BE2C (cell line): ENCODE data around the gene LRRIQ4.

Experiments
- DNase-seq: peaks from one replicate; pipeline ENCODE4 v3.0.0-alpha.2; 2020
- H3K27me3 ChIP-seq: fragments of 250-450 bp; sonication (Bioruptor Pico); 2 replicates; pipeline ENCODE4 v1.5.1; 2020; ENCODE audit warnings: mild to moderate bottlenecking
- H3K36me3 ChIP-seq: fragments of 250-450 bp; sonication (Bioruptor Pico); 2 replicates; pipeline ENCODE4 v1.5.1; 2020; ENCODE audit warnings: mild to moderate bottlenecking
- H3K4me1 ChIP-seq: fragments of 250-450 bp; sonication (Bioruptor Pico); 2 replicates; pipeline ENCODE4 v1.5.1; 2020
- H3K4me3 ChIP-seq: 2 replicates; pipeline ENCODE4 v1.5.1; 2011; ENCODE audit warnings: low read depth, low read length
- H3K9me3 ChIP-seq: fragments of 250-450 bp; sonication (Bioruptor Pico); 2 replicates; pipeline ENCODE4 v1.5.1; 2020
- CTCF ChIP-seq: IDR thresholded peaks from 2 replicates; pipeline ENCODE4 v1.5.1; 2012; ENCODE audit warnings: mild to moderate bottlenecking, low read depth, low read length

Gene LRRIQ4

GRCh38 chr3:169792359-169792758, 20.3 kb upstream of the LRRIQ4 start:
- Histone ChIP-seq H3K4me1 (no peaks in the 10 kb centered on the region), H3K36me3 (peaks cover 16% of the 10 kb centered on the region), H3K4me3 (no peak overlapping the region), H3K9me3 (no peaks in the 10 kb centered on the region), H3K27me3 (no peaks in the 10 kb centered on the region)
- no peak for TF ChIP-seq CTCF
- no peak for DNase-seq

DNA sequence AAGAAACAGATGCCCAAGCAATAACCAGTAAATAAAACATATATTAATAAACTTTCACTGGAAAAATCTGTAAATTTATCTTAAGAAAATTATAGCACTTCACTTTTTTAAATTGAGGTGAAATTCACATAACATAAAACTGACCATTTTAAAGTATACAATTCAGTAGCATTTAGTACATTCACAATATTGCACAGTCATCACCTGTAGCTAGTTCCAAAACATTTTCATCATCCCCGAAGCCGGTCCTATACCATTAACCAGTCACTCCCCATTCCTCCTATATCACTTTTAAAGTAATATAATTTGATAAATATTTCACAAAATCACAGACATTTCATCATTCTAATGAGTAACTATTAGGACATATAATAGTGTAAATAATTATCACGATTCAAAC, 8.0 kb upstream of the LRRIQ4 start:
- no peak for DNase-seq
- Histone ChIP-seq H3K4me3 (no peak overlapping the region), H3K36me3 (peaks cover 32% of the 10 kb centered on the region), H3K4me1 (no peaks in the 10 kb centered on the region), H3K9me3 (no peaks in the 10 kb centered on the region), H3K27me3 (no peaks in the 10 kb centered on the region)
- no peak for TF ChIP-seq CTCF

DNA sequence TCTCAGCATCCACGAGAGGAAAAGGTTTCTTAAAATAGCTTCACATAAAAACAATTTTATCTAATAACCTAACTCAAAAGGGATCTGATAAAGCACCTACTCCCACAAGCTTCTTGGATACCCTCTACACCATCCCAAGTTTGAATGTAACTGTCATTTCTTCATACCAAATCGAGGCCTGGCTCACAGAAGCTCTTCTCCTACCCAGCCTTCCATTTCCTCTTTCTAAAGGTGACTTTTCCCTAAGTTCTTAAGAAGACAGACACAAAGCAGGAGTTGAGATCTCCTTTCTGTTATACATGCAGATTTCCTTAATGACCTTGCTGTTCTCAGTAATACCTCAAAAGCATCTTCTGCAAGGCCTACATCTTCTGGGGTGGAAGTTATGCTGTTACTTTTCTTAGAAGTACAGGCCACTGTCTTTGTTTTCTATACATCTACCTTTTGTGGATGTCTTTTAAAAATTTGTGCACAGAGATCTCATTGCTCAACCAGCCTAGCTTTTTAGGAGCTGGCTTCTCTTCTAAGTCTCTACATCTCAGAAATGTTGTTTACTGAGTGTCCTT, 3.4 kb upstream of the LRRIQ4 start:
- no peak for DNase-seq
- TF ChIP-seq CTCF, result no peak
- H3K36me3 ChIP-seq, result no peaks in the 10 kb centered on the region; the same call in 1 of the 2 replicates
- H3K27me3 ChIP-seq, result no peaks in the 10 kb centered on the region
- no peaks in the 10 kb centered on the region for H3K4me1 ChIP-seq
- H3K9me3 ChIP-seq, result no peaks in the 10 kb centered on the region
- H3K4me3 ChIP-seq, result no peak overlapping the region

DNA sequence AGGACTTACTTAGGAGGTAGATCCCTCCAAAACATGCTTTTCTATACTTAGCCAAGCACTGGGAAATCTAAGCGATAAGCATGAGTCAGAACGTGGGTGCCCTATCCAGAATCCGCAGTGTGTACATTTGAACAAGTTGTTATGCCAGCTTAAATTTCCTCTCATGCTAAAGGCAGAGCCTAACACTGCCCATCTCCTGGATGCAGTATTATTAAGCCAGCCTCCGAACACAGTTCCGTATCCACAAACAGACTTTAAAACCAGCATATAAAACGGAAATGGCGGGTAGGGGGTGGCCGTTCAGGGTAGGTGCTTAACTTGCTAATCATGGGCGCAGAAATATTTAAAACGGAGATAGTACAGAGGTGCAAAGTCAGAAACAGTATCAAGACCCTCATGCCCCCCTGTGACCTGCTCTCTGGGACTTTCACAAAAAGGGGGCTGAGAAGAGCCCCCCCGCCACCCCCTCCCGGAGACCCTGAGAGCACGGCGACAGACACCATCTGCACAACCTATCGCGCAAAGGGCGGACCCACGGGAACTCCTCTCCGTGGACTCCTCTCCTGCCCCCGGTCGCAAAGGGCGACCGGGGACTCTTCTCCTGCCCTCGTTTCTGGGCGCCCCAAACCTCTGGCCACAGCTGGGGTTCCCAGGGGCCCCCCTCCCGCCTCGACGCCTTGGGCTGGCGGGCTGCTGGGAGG, 889 bp upstream of the LRRIQ4 start:
- Histone ChIP-seq H3K9me3 (no peaks in the 10 kb centered on the region), H3K27me3 (no peaks in the 10 kb centered on the region), H3K36me3 (no peaks in the 10 kb centered on the region; the same call in 1 of the 2 replicates), H3K4me1 (no peaks in the 10 kb centered on the region), H3K4me3 (peak overlapping the region; percentile 94)
- no peak for TF ChIP-seq CTCF
- DNase-seq, result peak; percentile 55

DNA sequence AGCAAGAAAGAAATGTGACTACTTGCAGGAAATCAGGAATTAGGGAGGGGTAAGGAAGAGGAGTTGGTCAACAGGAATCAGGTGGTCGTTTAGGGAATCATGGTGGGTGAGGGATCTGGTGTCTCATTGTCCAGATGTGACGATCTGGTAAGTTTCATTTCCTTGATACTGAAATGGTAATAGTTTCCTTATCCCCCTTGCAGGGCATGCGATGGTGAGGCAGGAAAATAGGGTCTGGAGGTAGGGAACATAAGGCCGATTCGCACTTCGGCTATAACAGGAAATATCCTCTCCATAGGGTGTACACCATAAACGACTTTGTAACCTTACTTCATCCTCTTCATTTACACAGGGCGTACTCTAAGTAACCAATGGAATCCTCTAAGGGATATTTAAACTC, 608 bp downstream of the LRRIQ4 start:
- Histone ChIP-seq H3K27me3 (no peaks in the 10 kb centered on the region), H3K9me3 (no peaks in the 10 kb centered on the region), H3K4me3 (peak overlapping the region; percentile 94), H3K4me1 (no peaks in the 10 kb centered on the region), H3K36me3 (no peaks in the 10 kb centered on the region)
- DNase-seq, result no peak
- no peak for TF ChIP-seq CTCF

- Histone ChIP-seq H3K36me3 (no peaks in the 10 kb centered on the region), H3K4me1 (no peaks in the 10 kb centered on the region), H3K27me3 (no peaks in the 10 kb centered on the region), H3K4me3 (no peak overlapping the region), H3K9me3 (no peaks in the 10 kb centered on the region)
- no peak for DNase-seq
- peak; percentile 21; the same call in 1 of the 2 replicates for TF ChIP-seq CTCF
Measured at GRCh38 chr3:169813757-169814517, 1.3 kb downstream of the LRRIQ4 start.
